ENCODE measurements around the gene RASSF1.
A peak's percentile ranks its signal among the peaks of the same experiment; 100 is the strongest.
"Not testable (repeated sequence)": the region's sequence is repeated elsewhere in the genome, so short reads cannot be mapped to it uniquely, and the experiment has no call there.

Gene RASSF1

DNA sequence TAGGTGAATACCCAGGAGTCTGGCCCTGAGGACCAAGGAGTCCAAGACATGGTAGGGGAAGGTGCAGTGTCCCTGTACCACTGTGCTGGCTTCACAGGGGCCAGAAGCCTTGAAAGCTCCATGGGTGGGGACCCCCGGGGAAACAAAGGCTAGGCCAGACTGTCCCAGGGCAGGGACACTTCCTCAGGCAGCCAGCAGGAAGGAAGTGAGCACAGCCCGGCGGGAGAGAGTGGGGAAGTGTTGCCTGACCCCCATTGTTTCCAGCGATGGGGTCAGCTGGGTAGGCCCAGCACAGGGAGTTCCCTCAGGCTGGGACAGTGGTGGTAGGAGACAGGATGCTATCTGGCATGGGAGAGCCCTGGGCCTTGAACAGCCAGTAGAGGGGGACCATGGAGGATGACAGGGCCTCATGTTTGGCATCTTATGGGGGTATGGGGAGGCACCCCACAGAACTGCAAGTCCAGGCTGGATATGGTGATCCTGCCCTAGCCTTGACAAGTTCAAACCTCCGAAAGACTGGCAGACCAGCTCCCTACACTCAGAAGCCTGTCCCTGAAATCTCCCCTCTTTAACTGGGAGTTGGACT, 16.9 kb downstream of the RASSF1 start:
- no peak for DNase-seq (ENCODE audit: low read depth in 2 of 2)

DNA sequence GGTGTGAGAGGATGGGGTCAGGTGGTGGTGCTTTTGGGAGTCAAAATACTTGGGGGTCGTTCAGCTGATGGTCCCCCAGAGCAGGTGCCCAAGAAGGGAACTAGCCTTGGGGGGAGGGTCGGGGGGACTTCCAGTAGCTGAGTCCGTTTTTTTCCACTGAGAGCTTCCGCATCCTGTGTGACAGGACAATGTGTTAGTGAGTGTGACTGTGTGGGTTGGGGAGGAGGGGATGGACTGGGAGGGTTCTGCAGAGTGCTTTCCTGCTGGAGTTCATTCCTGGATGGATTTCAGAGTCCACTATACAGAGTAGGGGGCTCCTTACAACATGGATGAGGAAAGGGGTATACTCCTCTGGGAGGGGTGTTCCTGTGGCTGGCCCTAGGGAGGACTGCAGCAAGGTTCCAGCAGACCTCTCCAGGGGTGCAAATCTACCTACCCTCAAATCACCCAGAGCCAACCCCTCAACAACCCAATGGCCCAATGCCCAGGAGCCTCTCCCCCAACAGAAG, 17.5 kb downstream of the RASSF1 start:
- DNase-seq (ENCODE audit: low read depth in 2 of 2): no peak

GRCh38 chr3:50322386-50323091, 18.1 kb downstream of the RASSF1 start, which contains the start of gene HYAL2:
HYAL2 (minus strand) TSS chr3:50322745; CDS start chr3:50320489, 2,256 bp downstream.
- DNase-seq (ENCODE audit: low read depth in 2 of 2): no peak

DNA sequence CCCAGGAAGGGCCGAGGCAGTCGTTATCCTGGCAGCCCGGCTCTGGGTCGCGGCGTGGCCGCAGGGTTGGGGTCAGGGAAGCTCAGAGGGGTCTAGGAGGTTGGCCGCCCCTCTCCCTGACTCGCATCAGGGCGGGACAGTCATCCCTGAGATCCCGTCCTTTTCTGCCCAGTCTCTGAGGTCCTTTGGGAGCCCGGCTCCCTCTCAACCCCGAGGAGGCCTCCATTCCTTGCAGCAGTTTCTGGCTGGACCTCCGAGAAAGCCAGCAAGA, 18.6 kb downstream of the RASSF1 start:
- DNase-seq (ENCODE audit: low read depth in 2 of 2): no peak

- peak; percentile 42 to 68 for DNase-seq (ENCODE audit: low read depth in 2 of 2)
Observed at GRCh38 chr3:50321336-50322114, 19.1 kb downstream of the RASSF1 start.

GRCh38 chr3:50320853-50321335, 19.7 kb downstream of the RASSF1 start:
- no peak for DNase-seq (ENCODE audit: low read depth in 2 of 2)

DNA sequence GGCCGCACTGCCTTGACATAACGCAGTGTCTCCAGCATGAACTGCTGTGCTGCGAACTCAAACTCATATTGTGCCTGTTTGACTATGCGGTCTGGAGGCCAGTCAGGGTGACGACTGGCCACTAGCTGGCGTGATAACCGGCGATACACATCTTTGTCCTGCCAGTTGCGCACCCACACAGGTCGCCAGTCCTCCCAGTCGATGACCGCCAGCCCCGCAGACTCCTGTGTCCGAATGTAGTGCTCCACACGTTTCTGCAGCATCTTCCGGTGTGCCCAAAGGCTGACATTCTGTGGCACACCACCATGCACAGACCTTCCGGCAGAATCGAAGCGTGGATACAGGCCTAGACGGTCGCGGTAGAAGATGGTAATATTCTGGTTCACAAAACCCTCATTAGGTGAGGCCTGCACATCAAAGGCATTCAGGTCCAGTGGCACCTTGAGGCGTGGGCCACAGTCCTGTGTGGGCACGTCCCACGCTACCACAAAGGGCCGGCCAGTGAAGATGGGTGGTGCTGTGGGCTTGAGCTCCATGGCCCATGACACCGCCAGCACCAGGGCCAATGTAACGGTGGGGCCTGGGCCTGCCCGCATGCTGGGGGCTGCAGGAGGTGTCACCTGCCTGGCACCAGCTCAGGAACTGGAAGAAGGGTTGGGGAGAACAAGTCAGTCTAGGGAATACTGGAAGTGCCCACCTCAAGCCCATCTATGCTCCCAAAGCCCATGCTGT, 20.6 kb downstream of the RASSF1 start:
- DNase-seq (ENCODE audit: low read depth in 2 of 2): no peak

DNA sequence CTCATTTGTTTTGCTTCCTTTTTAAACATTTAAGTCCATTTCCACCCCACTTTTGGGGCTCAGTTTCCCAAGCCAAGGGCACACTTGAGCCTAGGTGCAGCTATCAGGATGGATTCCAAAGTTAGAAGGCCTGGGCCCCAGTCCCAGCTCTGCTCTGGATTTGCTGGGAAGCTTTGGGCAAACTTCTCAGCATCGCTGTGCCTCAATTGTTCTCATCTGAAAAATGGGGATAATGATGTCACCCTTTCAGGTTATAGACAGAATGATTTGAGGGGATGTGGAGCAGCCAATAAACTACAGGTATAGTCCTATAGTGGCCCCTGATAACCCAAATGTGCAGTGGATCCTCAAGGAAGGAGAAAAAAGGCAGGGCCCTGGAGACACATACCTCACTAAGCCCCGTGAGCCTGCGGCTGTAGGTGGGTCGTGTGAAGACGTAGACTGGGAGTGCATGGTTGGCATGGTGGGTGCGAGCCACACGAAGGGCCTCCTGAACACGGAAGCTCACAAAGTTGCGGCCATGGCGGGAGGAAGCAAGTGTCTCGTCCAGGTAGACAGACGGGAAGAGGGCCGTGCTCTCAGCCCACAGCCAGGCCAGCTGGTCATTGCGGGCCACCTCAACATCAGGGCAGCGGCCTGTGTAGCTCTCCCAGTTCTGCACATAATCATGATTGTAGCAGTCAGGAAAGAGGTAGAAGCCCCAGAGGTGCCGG, 21.3 kb downstream of the RASSF1 start:
- DNase-seq (ENCODE audit: low read depth in 2 of 2): no peak

- no peak for DNase-seq (ENCODE audit: low read depth in 2 of 2)
Observed at GRCh38 chr3:50318615-50319014, 22.0 kb downstream of the RASSF1 start.

DNA sequence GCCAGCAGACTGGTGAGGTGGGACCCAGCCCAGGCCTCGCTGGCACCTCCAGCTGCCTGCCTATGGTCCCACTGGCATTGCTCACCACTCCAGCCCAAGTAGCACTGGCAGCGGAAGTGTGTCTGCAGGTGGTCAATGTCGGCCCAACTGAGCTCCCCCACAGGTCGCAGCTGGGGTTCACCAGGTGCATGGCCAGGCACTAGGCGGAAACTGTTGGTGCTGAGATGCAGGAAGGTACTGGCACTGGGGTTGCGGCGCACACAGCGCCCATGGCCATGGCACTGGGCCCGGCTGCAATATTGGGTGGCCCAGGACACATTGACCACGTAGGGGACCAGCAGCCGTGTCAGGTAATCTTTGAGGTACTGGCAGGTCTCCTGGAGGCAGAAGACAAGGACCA, 22.5 kb downstream of the RASSF1 start:
- no peak for DNase-seq (ENCODE audit: low read depth in 2 of 2)

GRCh38 chr3:50317300-50317699, 23.3 kb downstream of the RASSF1 start:
- no peak for DNase-seq (ENCODE audit: low read depth in 2 of 2)

DNA sequence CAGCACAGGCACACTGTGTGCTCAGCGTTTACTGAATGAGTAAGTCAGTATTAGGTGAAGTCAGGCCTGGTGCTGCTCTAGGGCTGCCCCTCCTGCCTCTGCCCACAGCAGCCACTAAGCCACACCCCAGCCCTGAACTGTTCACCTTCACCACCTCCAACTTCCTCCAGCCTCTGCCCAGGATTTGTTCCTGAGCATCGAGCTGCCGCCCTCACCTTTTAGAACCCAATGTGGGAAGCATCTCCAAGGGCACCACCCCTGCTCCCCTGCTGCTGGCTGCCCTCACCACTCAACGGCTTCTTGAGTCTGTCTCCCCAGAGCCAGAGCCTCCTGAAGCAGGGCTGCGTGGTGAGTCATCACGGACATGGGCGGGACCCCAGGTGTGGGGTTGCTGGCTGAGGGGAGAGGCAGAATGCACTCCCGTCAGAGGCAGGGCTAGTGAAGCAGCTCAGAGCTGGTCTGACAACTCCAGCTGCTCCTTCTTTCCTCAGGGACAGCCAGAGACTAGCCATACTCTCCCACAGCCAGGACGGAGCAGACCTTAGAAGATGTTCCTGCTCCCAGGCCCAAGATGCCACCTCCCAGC, 23.9 kb downstream of the RASSF1 start:
- DNase-seq (ENCODE audit: low read depth in 2 of 2): peak in 1 of 2 donors; percentile 37

DNA sequence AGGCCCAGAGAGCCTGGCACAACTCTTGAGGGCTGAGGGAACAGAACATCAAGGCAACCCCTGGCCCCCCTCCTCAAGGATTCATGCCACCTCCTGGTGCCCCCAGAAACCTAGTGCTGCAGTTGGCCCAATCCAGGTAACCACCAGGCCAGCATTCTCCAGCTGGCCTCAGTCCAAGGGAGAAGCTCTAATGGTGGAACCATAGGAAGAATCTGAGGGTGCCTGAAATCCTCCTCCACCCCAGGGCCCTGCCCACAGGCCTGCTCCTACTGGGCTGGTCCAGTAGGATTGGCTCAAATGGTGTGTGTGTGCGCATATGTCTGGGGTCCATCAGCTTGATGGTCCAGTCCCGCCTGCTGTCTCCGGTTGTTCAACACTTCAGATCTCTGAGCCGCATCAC, 25.8 kb downstream of the RASSF1 start:
- no peak for DNase-seq (ENCODE audit: low read depth in 2 of 2)

- DNase-seq (ENCODE audit: low read depth in 2 of 2): no peak
Observed at GRCh38 chr3:50314342-50314741, 26.3 kb downstream of the RASSF1 start.

DNA sequence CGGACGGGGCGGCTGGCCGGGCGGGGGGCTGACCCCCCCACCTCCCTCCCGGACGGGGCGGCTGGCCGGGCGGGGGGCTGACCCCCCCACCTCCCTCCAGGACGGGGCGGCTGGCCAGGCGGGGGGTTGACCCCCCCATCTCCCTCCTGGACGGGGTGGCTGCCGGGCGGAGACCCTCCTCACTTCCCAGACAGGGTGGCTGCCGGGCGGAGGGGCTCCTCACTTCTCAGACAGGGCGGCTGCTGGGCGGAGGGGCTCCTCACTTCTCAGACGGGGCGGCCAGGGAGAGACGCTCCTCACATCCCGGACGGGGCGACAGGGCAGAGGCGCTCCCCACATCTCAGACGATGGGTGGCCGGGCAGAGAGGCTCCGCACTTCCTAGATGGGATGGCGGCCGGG, 28.6 kb downstream of the RASSF1 start:
- DNase-seq (ENCODE audit: low read depth in 2 of 2): not testable (repeated sequence)

- no peak for DNase-seq (ENCODE audit: low read depth in 2 of 2)
Observed at GRCh38 chr3:50304601-50305000, 36.0 kb downstream of the RASSF1 start.

- no peak for DNase-seq (ENCODE audit: low read depth in 2 of 2)
Observed at GRCh38 chr3:50303013-50303815, 37.4 kb downstream of the RASSF1 start, which contains the start of gene HYAL1. HYAL1 (minus strand) TSS chr3:50303574; CDS start chr3:50302956, 618 bp downstream.

- DNase-seq (ENCODE audit: low read depth in 2 of 2): no peak
Observed at GRCh38 chr3:50302095-50303012, 38.3 kb downstream of the RASSF1 start.

DNA sequence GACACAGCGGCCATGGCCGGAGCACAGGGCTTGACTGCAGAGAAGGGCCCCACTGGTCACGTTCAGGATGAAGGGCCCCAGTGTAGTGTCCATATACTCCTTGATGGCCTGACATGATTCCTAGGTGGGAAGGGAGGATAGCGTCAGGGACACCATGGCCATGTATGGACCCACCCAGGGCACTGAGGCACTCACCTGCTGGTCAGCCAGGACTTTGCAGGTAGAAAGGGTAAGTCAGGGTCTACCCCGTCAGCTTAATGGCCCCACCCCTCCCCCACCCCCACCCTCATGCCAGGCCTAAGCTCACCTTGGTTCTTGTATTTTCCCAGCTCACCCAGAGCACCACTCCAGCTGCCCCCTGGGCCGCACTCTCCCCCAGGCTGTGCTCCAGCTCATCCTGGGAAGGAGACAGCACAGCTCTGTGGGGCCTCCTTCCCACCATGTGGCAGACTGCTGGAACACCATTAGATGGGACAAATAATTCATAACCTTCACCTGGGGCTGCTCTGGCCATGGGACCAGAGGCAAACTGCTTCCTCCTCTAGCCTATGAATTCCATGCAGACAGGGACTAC, 39.9 kb downstream of the RASSF1 start:
- DNase-seq (ENCODE audit: low read depth in 2 of 2): no peak
